ENCODE measurements around the gene ARF6.

DNA sequence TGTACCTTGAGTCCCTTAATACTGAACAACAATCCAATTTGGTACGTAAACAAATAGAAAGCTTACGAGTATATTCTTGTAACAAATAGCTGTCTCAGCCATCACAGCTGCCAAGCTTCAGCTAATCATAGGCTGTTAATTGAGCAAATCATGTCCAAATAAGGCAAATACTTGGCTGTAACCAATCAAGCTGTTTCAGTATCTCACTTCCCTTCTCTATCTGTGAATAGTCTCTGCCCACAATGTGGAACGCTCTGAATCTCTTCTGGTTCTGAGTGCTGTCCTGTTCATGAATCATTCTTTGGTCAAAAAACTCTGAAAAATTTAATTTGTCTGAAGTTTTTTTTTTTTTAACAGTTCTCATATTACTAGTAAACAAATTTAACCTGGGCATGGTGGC is 34.5 kb upstream of the ARF6 start:
- TF ChIP-seq, protein P1, sequence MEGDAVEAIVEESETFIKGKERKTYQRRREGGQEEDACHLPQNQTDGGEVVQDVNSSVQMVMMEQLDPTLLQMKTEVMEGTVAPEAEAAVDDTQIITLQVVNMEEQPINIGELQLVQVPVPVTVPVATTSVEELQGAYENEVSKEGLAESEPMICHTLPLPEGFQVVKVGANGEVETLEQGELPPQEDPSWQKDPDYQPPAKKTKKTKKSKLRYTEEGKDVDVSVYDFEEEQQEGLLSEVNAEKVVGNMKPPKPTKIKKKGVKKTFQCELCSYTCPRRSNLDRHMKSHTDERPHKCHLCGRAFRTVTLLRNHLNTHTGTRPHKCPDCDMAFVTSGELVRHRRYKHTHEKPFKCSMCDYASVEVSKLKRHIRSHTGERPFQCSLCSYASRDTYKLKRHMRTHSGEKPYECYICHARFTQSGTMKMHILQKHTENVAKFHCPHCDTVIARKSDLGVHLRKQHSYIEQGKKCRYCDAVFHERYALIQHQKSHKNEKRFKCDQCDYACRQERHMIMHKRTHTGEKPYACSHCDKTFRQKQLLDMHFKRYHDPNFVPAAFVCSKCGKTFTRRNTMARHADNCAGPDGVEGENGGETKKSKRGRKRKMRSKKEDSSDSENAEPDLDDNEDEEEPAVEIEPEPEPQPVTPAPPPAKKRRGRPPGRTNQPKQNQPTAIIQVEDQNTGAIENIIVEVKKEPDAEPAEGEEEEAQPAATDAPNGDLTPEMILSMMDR (IDR thresholded peaks at IDR 0.05; ENCODE audit: borderline replicate concordance, extremely low read depth, low read length, poor library complexity, severe bottlenecking): no peak
- no peak for TF ChIP-seq EZH2 (IDR thresholded peaks at IDR 0.05; ENCODE audit: borderline replicate concordance, low read depth, low read length, severe bottlenecking)
